Hindlimb muscle (tissue), 1 donor: ENCODE measurements around the gene TTC21A. TPM values are rescaled to one million over a fixed set of nuclear protein-coding genes. Genes with fewer than 3 reads are reported as not detected.

Experiments
- DNase-seq: peaks from one replicate; pipeline ENCODE4 v3.0.0-alpha.2; 2013
- polyA plus RNA-seq: library from polyadenylated mRNA; unstranded; fragments of 120-200 nt; gene quantifications from one replicate; pipeline ENCODE4 v1.2.1, GENCODE V29; 2013; ENCODE audit not compliant: insufficient read length

The TTC21A gene
- polyA plus RNA-seq, 1 donor, result 2.9 TPM

- no peak for DNase-seq
Observed at GRCh38 chr3:39137991-39138803, 30.7 kb downstream of the TTC21A start.

- peak; percentile 69 for DNase-seq
Observed at GRCh38 chr3:39138804-39139415, 31.4 kb downstream of the TTC21A start.

DNA sequence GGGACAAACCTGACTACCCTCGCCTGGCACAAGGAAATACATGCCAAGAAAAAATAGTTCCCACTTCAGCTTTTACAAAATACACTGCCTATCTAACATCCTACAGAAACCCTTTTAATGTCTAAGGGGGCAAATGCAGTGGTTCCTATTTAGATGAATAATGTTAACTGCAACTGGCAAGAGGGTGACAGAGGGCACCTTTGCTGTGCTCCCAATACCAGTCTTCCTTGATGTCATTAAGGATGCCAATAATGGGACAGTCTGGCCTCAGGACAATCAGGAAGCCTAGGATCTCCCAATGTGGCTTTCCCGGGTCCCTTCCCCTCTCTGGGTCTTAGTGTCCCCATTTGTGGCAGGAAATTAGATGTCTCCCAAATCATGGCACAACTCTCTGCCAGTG lies 32.0 kb downstream of the TTC21A start:
- DNase-seq, result no peak

DNA sequence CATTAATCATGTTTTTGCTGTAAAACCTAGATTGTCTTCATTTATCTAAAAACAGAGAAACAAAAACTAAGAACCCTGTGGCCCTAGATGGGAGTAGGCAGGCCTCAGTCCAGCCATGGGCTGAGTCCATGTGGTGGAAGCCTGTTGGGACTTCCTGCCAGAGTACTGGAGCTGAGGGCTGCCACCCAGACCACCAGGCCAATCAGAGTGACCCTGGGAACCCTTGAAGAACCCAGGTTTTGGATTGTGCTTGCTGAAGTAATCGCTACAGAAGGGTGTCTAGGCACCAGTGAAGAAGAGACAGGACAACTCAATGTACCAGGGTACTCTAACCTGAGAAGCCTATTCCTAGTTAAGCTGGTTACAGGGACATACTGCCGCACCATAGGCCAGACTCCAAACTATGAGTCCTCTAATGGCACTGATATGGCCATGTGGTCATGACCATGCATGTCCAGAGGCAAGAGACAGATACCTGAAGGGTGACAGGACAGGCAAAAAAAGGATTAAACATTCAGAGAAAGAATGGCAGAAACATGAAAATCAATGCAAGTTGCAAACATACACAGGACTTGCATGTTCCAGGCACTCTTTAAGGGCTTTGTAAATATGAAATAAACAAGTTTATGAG lies 33.0 kb downstream of the TTC21A start:
- DNase-seq, result no peak

- no peak for DNase-seq
Observed at GRCh38 chr3:39141171-39141995, 33.9 kb downstream of the TTC21A start.

GRCh38 chr3:39142067-39142466 lies 34.6 kb downstream of the TTC21A start:
- DNase-seq, result no peak

- no peak for DNase-seq
Observed at GRCh38 chr3:39143051-39143885, 35.8 kb downstream of the TTC21A start.

- no peak for DNase-seq
Observed at GRCh38 chr3:39144095-39144747, 36.7 kb downstream of the TTC21A start.

- no peak for DNase-seq
Observed at GRCh38 chr3:39144748-39145380, 37.4 kb downstream of the TTC21A start.

- no peak for DNase-seq
Observed at GRCh38 chr3:39146083-39146501, 38.6 kb downstream of the TTC21A start.

DNA sequence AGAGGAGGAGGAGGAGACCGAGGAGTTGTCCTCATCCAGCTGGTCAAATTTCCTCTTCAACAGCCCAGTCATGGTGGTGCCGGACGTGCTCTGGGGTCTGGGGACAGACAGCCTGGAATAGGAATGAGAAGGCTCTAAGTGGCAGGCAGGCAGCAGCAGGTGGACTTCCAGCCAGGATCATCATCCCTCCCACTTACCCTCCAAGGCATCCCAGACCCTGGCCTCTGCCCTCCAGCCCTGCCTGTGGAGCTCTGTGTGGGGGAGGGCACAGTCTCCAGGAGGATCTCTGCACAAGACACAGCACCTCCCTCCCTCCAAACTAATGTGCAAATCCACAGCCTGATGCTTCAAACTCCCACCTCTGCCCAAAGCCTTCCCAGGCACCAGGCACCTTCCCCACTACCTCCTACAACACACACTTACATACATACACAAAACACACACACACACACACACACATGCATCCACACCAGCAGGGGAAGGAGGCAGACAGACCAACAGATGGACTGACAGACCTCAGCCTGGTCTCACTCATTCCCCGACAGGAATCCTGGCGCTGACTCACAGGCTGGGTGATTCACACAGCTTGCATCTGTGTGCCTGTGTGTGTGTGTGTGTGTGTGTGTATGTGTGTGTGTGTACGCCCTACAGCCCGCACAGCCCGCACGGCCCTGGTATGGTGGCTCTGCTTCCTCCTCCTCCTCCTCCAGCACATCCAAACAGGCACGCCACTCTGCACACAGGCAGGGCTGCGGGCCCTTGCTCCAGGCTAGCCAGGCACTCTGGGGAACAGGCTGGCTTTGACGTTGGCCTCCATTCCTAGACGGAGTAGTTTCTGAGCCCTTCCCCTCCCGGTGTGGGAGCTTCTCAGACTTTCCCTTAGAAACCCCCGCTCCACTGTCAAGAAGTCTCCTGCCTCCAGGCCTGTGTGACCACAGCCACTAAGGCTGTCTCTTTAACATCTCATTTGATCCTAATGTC lies 39.4 kb downstream of the TTC21A start:
- peak; percentile 68 for DNase-seq

- no peak for DNase-seq
Observed at GRCh38 chr3:39147711-39148434, 40.4 kb downstream of the TTC21A start.

GRCh38 chr3:39148435-39149058 lies 41.1 kb downstream of the TTC21A start:
- no peak for DNase-seq

DNA sequence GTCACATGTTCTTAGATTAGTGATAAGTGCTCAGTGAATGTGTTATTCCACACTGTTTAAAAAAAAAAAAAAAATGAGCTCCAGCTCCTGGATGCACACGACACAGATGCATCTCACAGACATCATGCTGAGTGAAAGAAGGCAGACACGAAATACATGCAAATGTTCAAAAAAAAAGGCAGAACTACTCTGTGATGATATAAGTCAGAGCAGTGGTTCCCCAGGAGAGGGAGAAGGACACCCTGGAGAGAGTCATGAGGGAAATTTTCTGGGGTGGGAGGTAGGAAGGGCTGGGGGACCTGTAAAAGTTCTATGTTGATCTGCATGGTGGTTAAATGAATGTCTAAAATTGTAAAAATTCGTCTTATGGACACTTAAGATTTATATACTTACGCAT lies 41.6 kb downstream of the TTC21A start:
- no peak for DNase-seq

GRCh38 chr3:39149498-39150147 lies 42.1 kb downstream of the TTC21A start:
- DNase-seq, result no peak

DNA sequence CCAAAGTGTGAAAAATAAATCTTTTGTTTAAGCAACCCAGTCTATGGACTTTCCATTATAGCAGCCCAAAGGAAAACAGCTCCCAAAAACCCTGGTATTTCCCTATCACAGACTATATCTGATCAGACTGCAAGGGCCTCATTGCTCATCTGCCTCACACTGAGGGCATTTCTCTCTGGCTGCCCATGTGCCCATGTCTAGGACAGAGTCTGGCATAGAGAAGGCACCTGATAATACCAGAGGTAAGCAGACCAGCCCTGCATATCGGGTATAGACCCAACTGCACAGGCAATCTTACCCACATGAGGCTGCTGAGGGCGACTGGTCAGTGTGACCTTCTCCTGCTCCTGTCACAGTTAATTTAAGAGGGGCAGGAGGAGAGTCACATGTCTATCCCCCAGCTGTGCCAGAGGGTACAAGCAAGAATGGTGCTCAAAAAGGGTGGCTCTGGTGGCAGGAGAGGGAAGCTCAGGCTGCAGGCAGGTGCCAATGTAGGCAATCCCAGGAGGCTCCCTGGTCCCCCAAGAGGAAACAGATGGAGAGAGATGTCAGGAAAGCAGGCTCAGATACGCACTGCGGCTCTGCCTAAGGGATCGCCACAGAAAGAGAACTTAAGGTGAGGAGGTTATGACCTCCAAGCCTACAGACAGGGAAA lies 42.8 kb downstream of the TTC21A start:
- no peak for DNase-seq
